Caco-2 (cell line): ENCODE data around the gene ERC1. TPM values are rescaled to one million over a fixed set of nuclear protein-coding genes. Genes with fewer than 3 reads are reported as not detected.

ENCODE experiments used
- BruUV-seq: library from RNA; stranded (reverse); fragments of 400-500 nt; replicated peaks from 2 replicates; lab custom pipeline; 2021; lab: Mats Ljungman, UMichigan
- CTCF ChIA-PET: fragments of 300-600 bp; sonication (Branson Sonifier 250); formaldehyde crosslinking; loops from one replicate; lab custom pipeline; 2022; ENCODE audit warnings: antibody characterized with exemption; lab: Charles Lee
- POLR2A ChIA-PET: fragments of 300-600 bp; sonication (Branson Sonifier 250); formaldehyde crosslinking; loops from one replicate; lab custom pipeline; 2022; ENCODE audit warnings: antibody characterized with exemption; lab: Charles Lee
- DNase-seq, 2 experiments: peaks; one replicate each; pipeline versions ENCODE4 v3.0.0 to v3.0.0-alpha.2; 2020 to 2022
- H3K27me3 ChIP-seq: replicated peaks from 2 replicates; pipeline ENCODE4 v1.6.0; 2011; ENCODE audit warnings: low read length; ENCODE audit not compliant: control insufficient read depth, insufficient read depth
- H3K36me3 ChIP-seq: 2 replicates; pipeline ENCODE4 v1.5.1; 2011; ENCODE audit warnings: low read length; ENCODE audit not compliant: control insufficient read depth, insufficient read depth
- H3K4me1 ChIP-seq: fragments of 250-450 bp; sonication (Bioruptor Pico); 2 replicates; pipeline ENCODE4 v1.5.1; 2020; ENCODE audit warnings: mild to moderate bottlenecking
- H3K4me3 ChIP-seq: 2 replicates; pipeline ENCODE4 v1.5.1; 2011; ENCODE audit warnings: low read depth, mild to moderate bottlenecking, control low read depth, low read length
- H3K9me3 ChIP-seq: fragments of 250-450 bp; sonication (Bioruptor Pico); 2 replicates; pipeline ENCODE4 v1.5.1; 2020; ENCODE audit warnings: mild to moderate bottlenecking, moderate library complexity
- H3K27ac Mint-ChIP-seq: one replicate; pipeline ENCODE4 v1.8.0; 2022; ENCODE audit warnings: mixed read lengths; ENCODE audit not compliant: unreplicated experiment
- H3K27me3 Mint-ChIP-seq: one replicate; pipeline ENCODE4 v1.8.0; 2022; ENCODE audit warnings: mixed read lengths; ENCODE audit not compliant: insufficient read depth, unreplicated experiment
- H3K36me3 Mint-ChIP-seq: one replicate; pipeline ENCODE4 v1.8.0; 2022; ENCODE audit warnings: mild to moderate bottlenecking, mixed read lengths; ENCODE audit not compliant: insufficient read depth, unreplicated experiment
- H3K4me1 Mint-ChIP-seq: one replicate; pipeline ENCODE4 v1.8.0; 2022; ENCODE audit warnings: low read depth, mixed read lengths; ENCODE audit not compliant: unreplicated experiment
- H3K4me3 Mint-ChIP-seq: one replicate; pipeline ENCODE4 v1.8.0; 2022; ENCODE audit warnings: mild to moderate bottlenecking, moderate library complexity, mixed read lengths; ENCODE audit not compliant: unreplicated experiment
- H3K9me3 Mint-ChIP-seq: one replicate; pipeline ENCODE4 v1.8.0; 2022; ENCODE audit warnings: mixed read lengths; ENCODE audit not compliant: unreplicated experiment
- CTCF ChIP-seq, 2 experiments: fragments of 200-600 bp in 1 of 2; IDR thresholded peaks; 1 replicate in 1 of 2; 2 replicates in 1 of 2; pipeline versions ENCODE4 v1.5.1 to v1.8.0; 2011 to 2022; ENCODE audit warnings: antibody characterized with exemption in 1 of 2, control low read depth in 1 of 2, inconsistent platforms in 1 of 2, low read depth in 1 of 2, low read length in 1 of 2, mild to moderate bottlenecking in 1 of 2, moderate library complexity in 1 of 2; ENCODE audit not compliant: insufficient read depth in 1 of 2, severe bottlenecking in 1 of 2, unreplicated experiment in 1 of 2
- intact Hi-C: fragments of 100-400 bp; cut with micrococcal nuclease; formaldehyde crosslinking; loops from one replicate; pipeline ENCODE4 v1.10.0; 2022; ENCODE audit not compliant: unreplicated experiment
- total RNA-seq: library from RNA; stranded (reverse); gene quantifications from 2 replicates; pipeline ENCODE4 v1.2.3, GENCODE V29; 2022

Gene ERC1
- total RNA-seq, 1 experiment from 2014 or later, result 88.4 TPM

GRCh38 chr12:1398673-1399072 lies 407.6 kb downstream of the ERC1 start:
- Mint-ChIP-seq H3K4me3 (no peak overlapping the region), H3K36me3 (peaks cover 7% of the 10 kb centered on the region), H3K4me1 (peaks cover 14% of the 10 kb centered on the region), H3K9me3 (no peaks in the 10 kb centered on the region), H3K27me3 (no peaks in the 10 kb centered on the region), H3K27ac (no peak overlapping the region)
- ChIA-PET POLR2A (no interaction called here), CTCF (no interaction called here)
- no peak for DNase-seq
- H3K4me1 ChIP-seq, result no peaks in the 10 kb centered on the region
- no peak overlapping the region for H3K4me3 ChIP-seq
- H3K9me3 ChIP-seq, result no peaks in the 10 kb centered on the region
- intact Hi-C loops, result no loop called here
- no peaks in the 10 kb centered on the region for H3K27me3 ChIP-seq
- peak in 1 of 2 experiments; percentile 12 for TF ChIP-seq CTCF (IDR thresholded peaks at IDR 0.05; ENCODE audit: insufficient read depth in 1 of 2, low read depth in 1 of 2, low read length in 1 of 2, severe bottlenecking in 1 of 2, unreplicated experiment in 1 of 2)
- no peaks in the 10 kb centered on the region for H3K36me3 ChIP-seq
- BruUV-seq, result no TSS peak

GRCh38 chr12:1401891-1402290 lies 410.9 kb downstream of the ERC1 start:
- H3K27ac Mint-ChIP-seq, result no peak overlapping the region
- no peaks in the 10 kb centered on the region for H3K4me1 Mint-ChIP-seq
- ChIA-PET POLR2A (no interaction called here), CTCF (interaction anchor here (0.6 kb wide), 1 partner anchor 172 kb away, joined by 5 read pairs; no protein-coding TSS in a partner anchor)
- Histone ChIP-seq H3K4me3 (no peak overlapping the region), H3K36me3 (no peaks in the 10 kb centered on the region; the same call in 1 of the 2 replicates), H3K4me1 (no peaks in the 10 kb centered on the region), H3K27me3 (no peaks in the 10 kb centered on the region), H3K9me3 (no peaks in the 10 kb centered on the region)
- intact Hi-C loops, result no loop called here
- no peaks in the 10 kb centered on the region for H3K9me3 Mint-ChIP-seq
- H3K36me3 Mint-ChIP-seq, result peaks cover 7% of the 10 kb centered on the region
- no peaks in the 10 kb centered on the region for H3K27me3 Mint-ChIP-seq
- no peak for TF ChIP-seq CTCF (IDR thresholded peaks at IDR 0.05; ENCODE audit: insufficient read depth in 1 of 2, low read depth in 1 of 2, low read length in 1 of 2, severe bottlenecking in 1 of 2, unreplicated experiment in 1 of 2)
- H3K4me3 Mint-ChIP-seq, result no peak overlapping the region
- BruUV-seq, result no TSS peak
- DNase-seq, result no peak

- Histone ChIP-seq H3K4me3 (no peak overlapping the region), H3K9me3 (no peaks in the 10 kb centered on the region), H3K36me3 (no peaks in the 10 kb centered on the region; the same call in 1 of the 2 replicates), H3K27me3 (no peaks in the 10 kb centered on the region), H3K4me1 (no peaks in the 10 kb centered on the region)
- H3K9me3 Mint-ChIP-seq, result no peaks in the 10 kb centered on the region
- no peak overlapping the region for H3K27ac Mint-ChIP-seq
- H3K4me3 Mint-ChIP-seq, result no peak overlapping the region
- no TSS peak for BruUV-seq
- no peak for DNase-seq
- peaks cover 8% of the 10 kb centered on the region for H3K36me3 Mint-ChIP-seq
- no peaks in the 10 kb centered on the region for H3K27me3 Mint-ChIP-seq
- CTCF ChIA-PET, result no interaction called here
- intact Hi-C loops, result no loop called here
- POLR2A ChIA-PET, result interaction anchor here (0.7 kb wide), 1 partner anchor 15 kb away, joined by 3 read pairs; no protein-coding TSS in a partner anchor
- no peak for TF ChIP-seq CTCF (IDR thresholded peaks at IDR 0.05; ENCODE audit: insufficient read depth in 1 of 2, low read depth in 1 of 2, low read length in 1 of 2, severe bottlenecking in 1 of 2, unreplicated experiment in 1 of 2)
- no peaks in the 10 kb centered on the region for H3K4me1 Mint-ChIP-seq
Measured at GRCh38 chr12:1403417-1403816, 412.4 kb downstream of the ERC1 start.
